ENCODE measurements around the gene HECTD4. TPM values are rescaled to one million over a fixed set of nuclear protein-coding genes. Genes with fewer than 3 reads are reported as not detected.

The HECTD4 gene
- total and polyA plus RNA-seq, 2 experiments from 2014 or later, result 25.7 to 36.9 TPM

GRCh38 chr12:112111931-112112330 lies 270.3 kb downstream of the HECTD4 start:
- no peak overlapping the region for H2AFZ ChIP-seq
- peaks cover 8% of the 10 kb centered on the region; the same call in 1 of the 3 replicates for H3K36me3 Mint-ChIP-seq (ENCODE audit: low read depth)

More at GRCh38 chr12:112111931-112112330, 270.3 kb downstream of the HECTD4 start:
- peaks cover 13% of the 10 kb centered on the region for H3K27me3 Mint-ChIP-seq (ENCODE audit: insufficient read depth, low read depth, poor library complexity)
- TF ChIP-seq POLR2AphosphoS5 (IDR thresholded peaks at IDR 0.05; ENCODE audit: low read depth), result no peak
- no peak for TF ChIP-seq STAT1 (IDR thresholded peaks at IDR 0.05; ENCODE audit: unreplicated experiment)
- no peak for TF ChIP-seq CREB1 (CRISPR knock-in tag; IDR thresholded peaks at IDR 0.05; ENCODE audit: low read depth)
- TF ChIP-seq EZH2phosphoT487 (IDR thresholded peaks at IDR 0.05; ENCODE audit: unreplicated experiment), result no peak
- TF ChIP-seq ZNF331 (CRISPR knock-in tag; IDR thresholded peaks at IDR 0.05; ENCODE audit: low read depth), result no peak
- no peak for TF ChIP-seq REST (IDR thresholded peaks at IDR 0.05; ENCODE audit: unreplicated experiment)
- no peak for TF ChIP-seq ZNF462 (CRISPR knock-in tag; IDR thresholded peaks at IDR 0.05)
- no peak for TF ChIP-seq JUNB (IDR thresholded peaks at IDR 0.05; ENCODE audit: unreplicated experiment)
- no peak for TF ChIP-seq ETS1 (IDR thresholded peaks at IDR 0.05)
- no peak for TF ChIP-seq ZNF114 (CRISPR knock-in tag; IDR thresholded peaks at IDR 0.05)
- no peak for TF ChIP-seq EZH2 (IDR thresholded peaks at IDR 0.05; ENCODE audit: low read depth, unreplicated experiment)
- no peak for TF ChIP-seq CTCF (conservative IDR thresholded peaks at IDR 0.05; ENCODE audit: low read depth in 2 of 2)
- TF ChIP-seq NANOG (IDR thresholded peaks at IDR 0.05; ENCODE audit: borderline replicate concordance), result no peak
- H3K9me3 Mint-ChIP-seq, result no peaks in the 10 kb centered on the region
- H3K4me1 Mint-ChIP-seq, result peaks cover 30% of the 10 kb centered on the region
- peaks cover 14% of the 10 kb centered on the region for H3K79me2 ChIP-seq (replicated peaks; ENCODE audit: insufficient read depth)
- H3K27ac ChIP-seq (ENCODE audit: low read depth), result peak overlapping the region; percentile 18; the same call in 1 of the 2 replicates
- H3K4me3 ChIP-seq, result no peak overlapping the region
- peaks cover 29% of the 10 kb centered on the region for H3K4me1 ChIP-seq (ENCODE audit: insufficient read depth)
- no peaks in the 10 kb centered on the region for H3K36me3 ChIP-seq (ENCODE audit: insufficient read depth)
- H3K9me2 ChIP-seq (ENCODE audit: insufficient read depth), result no peaks in the 10 kb centered on the region
- no peak overlapping the region for H3K4me3 Mint-ChIP-seq
- H3F3A ChIP-seq (replicated peaks; ENCODE audit: low read depth), result 0 out of 2 replicates have a peak, but pooled peaks cover 14% of the 10 kb centered on the region
- no peaks in the 10 kb centered on the region for H3K27me3 ChIP-seq (ENCODE audit: insufficient read depth)
- ATAC-seq (no peak), DNase-seq (ENCODE audit: low spot score) (no peak)
- H4K20me1 ChIP-seq (replicated peaks; ENCODE audit: insufficient read depth), result peaks cover 4% of the 10 kb centered on the region; the same call in 1 of the 2 replicates
- H3K27ac Mint-ChIP-seq, result peak overlapping the region; percentile 82
- no peak overlapping the region for H3K4me2 ChIP-seq

All from GM23338 (cell line).